NCI-H2227 treated with DMSO at 0.1 percent for 48 hours (cell line): ENCODE measurements around the gene TUBGCP2.
"Not testable (repeated sequence)": the region's sequence is repeated elsewhere in the genome, so short reads cannot be mapped to it uniquely, and the experiment has no call there.

Experiments
- DNase-seq: peaks from one replicate; lab custom pipeline; 2025; lab: John Stamatoyannopoulos, UW

Gene TUBGCP2

GRCh38 chr10:133248334-133248715 is 60.3 kb downstream of the TUBGCP2 start:
- no peak for DNase-seq

GRCh38 chr10:133247681-133248333 is 60.9 kb downstream of the TUBGCP2 start:
- DNase-seq, result no peak

GRCh38 chr10:133246236-133246626 is 62.4 kb downstream of the TUBGCP2 start:
- DNase-seq, result no peak

- DNase-seq, result no peak
Observed at GRCh38 chr10:133245439-133246235, 63.0 kb downstream of the TUBGCP2 start.

GRCh38 chr10:133243593-133243992 is 65.1 kb downstream of the TUBGCP2 start:
- DNase-seq, result no peak

- DNase-seq, result no peak
Observed at GRCh38 chr10:133242611-133243356, 65.9 kb downstream of the TUBGCP2 start.

GRCh38 chr10:133241501-133242205 is 67.0 kb downstream of the TUBGCP2 start:
- DNase-seq, result no peak

- DNase-seq, result no peak
Observed at GRCh38 chr10:133239990-133240389, 68.7 kb downstream of the TUBGCP2 start.

- DNase-seq, result no peak
Observed at GRCh38 chr10:133238466-133238804, 70.2 kb downstream of the TUBGCP2 start.

GRCh38 chr10:133237588-133238465 is 70.8 kb downstream of the TUBGCP2 start, which contains the start of gene VENTX:
Gene VENTX (plus strand): TSS chr10:133237855. CDS start chr10:133237915, 60 bp downstream.
- DNase-seq, result no peak

- no peak for DNase-seq
Observed at GRCh38 chr10:133237241-133237587, 71.5 kb downstream of the TUBGCP2 start.

- DNase-seq, result no peak
Observed at GRCh38 chr10:133236401-133237240, 72.1 kb downstream of the TUBGCP2 start.

GRCh38 chr10:133235932-133236331 is 72.7 kb downstream of the TUBGCP2 start:
- DNase-seq, result no peak

GRCh38 chr10:133235265-133235855 is 73.3 kb downstream of the TUBGCP2 start:
- DNase-seq, result no peak

- DNase-seq, result not testable (repeated sequence)
Observed at GRCh38 chr10:133234796-133235195, 73.9 kb downstream of the TUBGCP2 start.

- no peak for DNase-seq
Observed at GRCh38 chr10:133231946-133232574, 76.6 kb downstream of the TUBGCP2 start.

- no peak for DNase-seq
Observed at GRCh38 chr10:133231244-133231945, 77.3 kb downstream of the TUBGCP2 start.

- DNase-seq, result no peak
Observed at GRCh38 chr10:133230387-133231195, 78.1 kb downstream of the TUBGCP2 start.
